H1 (cell line): Measurements from ENCODE around the gene ADAMTS6.

Experiments
- CTCF ChIP-seq, 3 experiments: IDR thresholded peaks; 1 replicate in 2 of 3; 2 replicates in 1 of 3; pipeline versions ENCODE4 v1.5.1 to v1.6.1; 2011; ENCODE audit warnings: low read length in 3 of 3, mild to moderate bottlenecking in 3 of 3, inconsistent platforms in 2 of 3, low read depth in 1 of 3, moderate library complexity in 1 of 3; ENCODE audit not compliant: insufficient read depth in 1 of 3; ENCODE audit errors: control extremely low read depth in 1 of 3
- EZH2 ChIP-seq: fragments of 200-600 bp; sonication (generic); IDR thresholded peaks from 2 replicates; pipeline ENCODE4 v1.7.1; 2012; ENCODE audit warnings: low read depth, mild to moderate bottlenecking, moderate library complexity, low read length, inconsistent platforms; ENCODE audit not compliant: severe bottlenecking
- GABPA ChIP-seq: IDR thresholded peaks from 2 replicates; pipeline ENCODE4 v1.6.1; 2011; ENCODE audit warnings: mild to moderate bottlenecking, low read length, moderate library complexity, borderline replicate concordance; ENCODE audit not compliant: insufficient read depth
- HDAC2 ChIP-seq, 2 experiments: fragments of 300-600 bp in 1 of 2; sonication (generic) in 1 of 2; IDR thresholded peaks; 2 replicates each; pipeline ENCODE4 v1.6.1; 2011 to 2012; ENCODE audit warnings: low read depth in 2 of 2, low read length in 2 of 2, mild to moderate bottlenecking in 2 of 2, moderate library complexity in 2 of 2, borderline replicate concordance in 1 of 2, inconsistent platforms in 1 of 2
- NRF1 ChIP-seq: IDR thresholded peaks from 2 replicates; pipeline ENCODE4 v1.6.1; 2011; ENCODE audit warnings: mild to moderate bottlenecking, low read depth, low read length, improper control_type of control experiment
- POLR2A ChIP-seq, 2 experiments: IDR thresholded peaks; 1 replicate in 1 of 2; 2 replicates in 1 of 2; pipeline ENCODE4 v1.6.1; 2011; ENCODE audit warnings: low read depth in 2 of 2, low read length in 2 of 2, mild to moderate bottlenecking in 2 of 2; ENCODE audit errors: control extremely low read depth in 1 of 2
- POLR2AphosphoS5 ChIP-seq: IDR thresholded peaks from 2 replicates; pipeline ENCODE4 v1.6.1; 2011; ENCODE audit warnings: low read depth, low read length
- RXRA ChIP-seq: IDR thresholded peaks from 2 replicates; pipeline ENCODE4 v1.6.1; 2011; ENCODE audit warnings: low read depth, mild to moderate bottlenecking, low read length, moderate library complexity; ENCODE audit not compliant: insufficient read depth
- SIX5 ChIP-seq: IDR thresholded peaks from 2 replicates; pipeline ENCODE4 v1.6.1; 2011; ENCODE audit warnings: mild to moderate bottlenecking, low read depth, low read length
- SP1 ChIP-seq: IDR thresholded peaks from 2 replicates; pipeline ENCODE4 v1.6.1; 2011; ENCODE audit warnings: low read depth, low read length
- SP2 ChIP-seq: IDR thresholded peaks from 2 replicates; pipeline ENCODE4 v1.6.1; 2012; ENCODE audit warnings: mild to moderate bottlenecking, low read length, inconsistent platforms

GRCh38 chr5:65244031-65244430 is 237.7 kb downstream of the ADAMTS6 start:
- no peak for TF ChIP-seq CTCF (IDR thresholded peaks at IDR 0.05; ENCODE audit: control extremely low read depth in 1 of 3, insufficient read depth in 1 of 3, low read depth in 1 of 3, low read length in 3 of 3)
- no peak for TF ChIP-seq POLR2AphosphoS5
- no peak for TF ChIP-seq POLR2A (IDR thresholded peaks at IDR 0.05; ENCODE audit: control extremely low read depth in 1 of 2, low read depth in 2 of 2, low read length in 2 of 2)
- TF ChIP-seq GABPA = no peak
- no peak for TF ChIP-seq NRF1
- TF ChIP-seq SP1 = no peak
- TF ChIP-seq EZH2 = no peak
- TF ChIP-seq RXRA = no peak
- TF ChIP-seq SIX5 = no peak
- no peak for TF ChIP-seq HDAC2 (IDR thresholded peaks at IDR 0.05; ENCODE audit: borderline replicate concordance in 1 of 2, low read depth in 2 of 2, low read length in 2 of 2)
- TF ChIP-seq SP2 = no peak
